Caco-2 (cell line): Measurements from ENCODE around the gene RBM20. TPM values are rescaled to one million over a fixed set of nuclear protein-coding genes. Genes with fewer than 3 reads are reported as not detected.

ENCODE experiments used
- BruUV-seq: library from RNA; stranded (reverse); fragments of 400-500 nt; replicated peaks from 2 replicates; lab custom pipeline; 2021; lab: Mats Ljungman, UMichigan
- CTCF ChIA-PET: fragments of 300-600 bp; sonication (Branson Sonifier 250); formaldehyde crosslinking; loops from one replicate; lab custom pipeline; 2022; ENCODE audit warnings: antibody characterized with exemption; lab: Charles Lee
- POLR2A ChIA-PET: fragments of 300-600 bp; sonication (Branson Sonifier 250); formaldehyde crosslinking; loops from one replicate; lab custom pipeline; 2022; ENCODE audit warnings: antibody characterized with exemption; lab: Charles Lee
- DNase-seq, 2 experiments: peaks; one replicate each; pipeline versions ENCODE4 v3.0.0 to v3.0.0-alpha.2; 2020 to 2022
- H3K27me3 ChIP-seq: replicated peaks from 2 replicates; pipeline ENCODE4 v1.6.0; 2011; ENCODE audit warnings: low read length; ENCODE audit not compliant: control insufficient read depth, insufficient read depth
- H3K36me3 ChIP-seq: 2 replicates; pipeline ENCODE4 v1.5.1; 2011; ENCODE audit warnings: low read length; ENCODE audit not compliant: control insufficient read depth, insufficient read depth
- H3K4me1 ChIP-seq: fragments of 250-450 bp; sonication (Bioruptor Pico); 2 replicates; pipeline ENCODE4 v1.5.1; 2020; ENCODE audit warnings: mild to moderate bottlenecking
- H3K4me3 ChIP-seq: 2 replicates; pipeline ENCODE4 v1.5.1; 2011; ENCODE audit warnings: low read depth, mild to moderate bottlenecking, control low read depth, low read length
- H3K9me3 ChIP-seq: fragments of 250-450 bp; sonication (Bioruptor Pico); 2 replicates; pipeline ENCODE4 v1.5.1; 2020; ENCODE audit warnings: mild to moderate bottlenecking, moderate library complexity
- H3K27ac Mint-ChIP-seq: one replicate; pipeline ENCODE4 v1.8.0; 2022; ENCODE audit warnings: mixed read lengths; ENCODE audit not compliant: unreplicated experiment
- H3K27me3 Mint-ChIP-seq: one replicate; pipeline ENCODE4 v1.8.0; 2022; ENCODE audit warnings: mixed read lengths; ENCODE audit not compliant: insufficient read depth, unreplicated experiment
- H3K36me3 Mint-ChIP-seq: one replicate; pipeline ENCODE4 v1.8.0; 2022; ENCODE audit warnings: mild to moderate bottlenecking, mixed read lengths; ENCODE audit not compliant: insufficient read depth, unreplicated experiment
- H3K4me1 Mint-ChIP-seq: one replicate; pipeline ENCODE4 v1.8.0; 2022; ENCODE audit warnings: low read depth, mixed read lengths; ENCODE audit not compliant: unreplicated experiment
- H3K4me3 Mint-ChIP-seq: one replicate; pipeline ENCODE4 v1.8.0; 2022; ENCODE audit warnings: mild to moderate bottlenecking, moderate library complexity, mixed read lengths; ENCODE audit not compliant: unreplicated experiment
- H3K9me3 Mint-ChIP-seq: one replicate; pipeline ENCODE4 v1.8.0; 2022; ENCODE audit warnings: mixed read lengths; ENCODE audit not compliant: unreplicated experiment
- intact Hi-C: fragments of 100-400 bp; cut with micrococcal nuclease; formaldehyde crosslinking; loops from one replicate; pipeline ENCODE4 v1.10.0; 2022; ENCODE audit not compliant: unreplicated experiment
- total RNA-seq: library from RNA; stranded (reverse); gene quantifications from 2 replicates; pipeline ENCODE4 v1.2.3, GENCODE V29; 2022
- TF ChIP-seq, protein P1 (sequence below), 2 experiments: fragments of 200-600 bp in 1 of 2; IDR thresholded peaks; 1 replicate in 1 of 2; 2 replicates in 1 of 2; pipeline versions ENCODE4 v1.5.1 to v1.8.0; 2011 to 2022; ENCODE audit warnings: antibody characterized with exemption in 1 of 2, control low read depth in 1 of 2, inconsistent platforms in 1 of 2, low read depth in 1 of 2, low read length in 1 of 2, mild to moderate bottlenecking in 1 of 2, moderate library complexity in 1 of 2; ENCODE audit not compliant: insufficient read depth in 1 of 2, severe bottlenecking in 1 of 2, unreplicated experiment in 1 of 2

RBM20 gene
- total RNA-seq, 1 experiment from 2014 or later: 0.36 TPM

DNA sequence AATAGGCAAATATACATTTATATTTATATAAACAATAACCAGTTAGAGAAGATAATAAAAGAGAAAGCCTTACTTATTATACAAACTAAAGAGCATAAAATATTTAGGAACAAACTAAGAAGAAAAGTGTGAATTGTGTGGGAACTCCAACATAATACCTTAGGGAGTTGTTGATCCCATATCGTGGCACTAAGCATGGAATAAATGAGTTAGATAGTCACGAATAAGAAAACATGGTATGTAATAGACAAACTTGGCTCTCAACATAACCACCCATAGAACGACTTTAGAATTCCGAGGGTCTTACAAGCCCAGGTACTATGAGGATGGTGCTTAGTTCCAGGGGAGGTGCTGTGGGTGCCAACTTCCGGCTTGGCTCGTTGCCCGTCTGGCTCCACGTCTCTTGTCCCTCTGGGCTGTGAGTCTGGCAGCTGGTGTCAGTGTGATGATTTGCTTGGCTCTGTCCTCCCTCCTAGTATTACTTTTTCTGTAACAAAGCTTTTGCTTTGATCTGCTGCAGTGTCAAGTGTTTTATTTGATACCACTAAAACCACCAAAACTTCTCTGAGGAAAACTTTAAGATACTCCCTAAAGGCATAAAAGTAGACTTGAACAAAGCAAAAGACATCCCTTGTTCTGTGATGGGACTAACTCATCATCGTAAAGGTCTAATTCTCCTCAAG, 9.5 kb upstream of the RBM20 start:
- no peak overlapping the region for H3K27ac Mint-ChIP-seq

DNA sequence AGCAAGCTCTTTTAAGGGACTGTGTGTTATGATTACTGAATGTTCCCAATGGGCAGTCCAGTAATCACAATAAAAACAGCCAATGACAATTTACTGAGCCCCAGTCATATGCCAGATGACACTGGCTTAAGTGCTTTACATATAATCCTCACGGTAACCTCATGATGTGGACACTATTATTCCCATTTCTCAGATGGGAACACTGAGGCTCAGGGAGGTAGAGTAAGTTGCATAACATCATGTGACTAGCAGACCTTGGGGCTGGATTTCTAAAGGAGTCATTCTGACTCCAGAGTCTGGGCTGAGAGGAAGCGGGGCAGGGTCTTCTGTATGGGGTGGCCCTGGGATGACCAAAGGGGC, 7.6 kb upstream of the RBM20 start:
- Histone ChIP-seq H3K36me3 (no peaks in the 10 kb centered on the region), H3K9me3 (no peaks in the 10 kb centered on the region), H3K27me3 (no peaks in the 10 kb centered on the region; the same call in 1 of the 2 replicates), H3K4me3 (no peak overlapping the region), H3K4me1 (peaks cover 12% of the 10 kb centered on the region)
- no peaks in the 10 kb centered on the region for H3K9me3 Mint-ChIP-seq
- no peaks in the 10 kb centered on the region for H3K36me3 Mint-ChIP-seq
- H3K27ac Mint-ChIP-seq: no peak overlapping the region
- CTCF ChIA-PET: no interaction called here
- intact Hi-C loops: no loop called here
- DNase-seq: no peak
- POLR2A ChIA-PET: no interaction called here
- TF ChIP-seq, protein P1, sequence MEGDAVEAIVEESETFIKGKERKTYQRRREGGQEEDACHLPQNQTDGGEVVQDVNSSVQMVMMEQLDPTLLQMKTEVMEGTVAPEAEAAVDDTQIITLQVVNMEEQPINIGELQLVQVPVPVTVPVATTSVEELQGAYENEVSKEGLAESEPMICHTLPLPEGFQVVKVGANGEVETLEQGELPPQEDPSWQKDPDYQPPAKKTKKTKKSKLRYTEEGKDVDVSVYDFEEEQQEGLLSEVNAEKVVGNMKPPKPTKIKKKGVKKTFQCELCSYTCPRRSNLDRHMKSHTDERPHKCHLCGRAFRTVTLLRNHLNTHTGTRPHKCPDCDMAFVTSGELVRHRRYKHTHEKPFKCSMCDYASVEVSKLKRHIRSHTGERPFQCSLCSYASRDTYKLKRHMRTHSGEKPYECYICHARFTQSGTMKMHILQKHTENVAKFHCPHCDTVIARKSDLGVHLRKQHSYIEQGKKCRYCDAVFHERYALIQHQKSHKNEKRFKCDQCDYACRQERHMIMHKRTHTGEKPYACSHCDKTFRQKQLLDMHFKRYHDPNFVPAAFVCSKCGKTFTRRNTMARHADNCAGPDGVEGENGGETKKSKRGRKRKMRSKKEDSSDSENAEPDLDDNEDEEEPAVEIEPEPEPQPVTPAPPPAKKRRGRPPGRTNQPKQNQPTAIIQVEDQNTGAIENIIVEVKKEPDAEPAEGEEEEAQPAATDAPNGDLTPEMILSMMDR (IDR thresholded peaks at IDR 0.05; ENCODE audit: insufficient read depth in 1 of 2, low read depth in 1 of 2, low read length in 1 of 2, severe bottlenecking in 1 of 2, unreplicated experiment in 1 of 2): no peak
- peaks cover 10% of the 10 kb centered on the region for H3K4me1 Mint-ChIP-seq
- no TSS peak for BruUV-seq
- peaks cover 3% of the 10 kb centered on the region for H3K27me3 Mint-ChIP-seq
- no peak overlapping the region for H3K4me3 Mint-ChIP-seq

More for the DNA sequence above, 9.5 kb upstream of the RBM20 start:
- no peak overlapping the region for H3K4me3 ChIP-seq
- H3K27me3 Mint-ChIP-seq: no peaks in the 10 kb centered on the region
- H3K9me3 ChIP-seq: no peaks in the 10 kb centered on the region
- H3K36me3 Mint-ChIP-seq: no peaks in the 10 kb centered on the region
- CTCF ChIA-PET: no interaction called here
- no peaks in the 10 kb centered on the region; the same call in 1 of the 2 replicates for H3K27me3 ChIP-seq
- H3K4me1 Mint-ChIP-seq: peaks cover 7% of the 10 kb centered on the region
- DNase-seq: no peak
- TF ChIP-seq, protein P1 (IDR thresholded peaks at IDR 0.05; ENCODE audit: insufficient read depth in 1 of 2, low read depth in 1 of 2, low read length in 1 of 2, severe bottlenecking in 1 of 2, unreplicated experiment in 1 of 2): no peak
- H3K36me3 ChIP-seq: no peaks in the 10 kb centered on the region
- no peak overlapping the region for H3K4me3 Mint-ChIP-seq
- intact Hi-C loops: no loop called here
- BruUV-seq: no TSS peak
- POLR2A ChIA-PET: no interaction called here
- H3K4me1 ChIP-seq: 0 out of 2 replicates have a peak, but pooled peaks cover 3% of the 10 kb centered on the region
- H3K9me3 Mint-ChIP-seq: no peaks in the 10 kb centered on the region

DNA sequence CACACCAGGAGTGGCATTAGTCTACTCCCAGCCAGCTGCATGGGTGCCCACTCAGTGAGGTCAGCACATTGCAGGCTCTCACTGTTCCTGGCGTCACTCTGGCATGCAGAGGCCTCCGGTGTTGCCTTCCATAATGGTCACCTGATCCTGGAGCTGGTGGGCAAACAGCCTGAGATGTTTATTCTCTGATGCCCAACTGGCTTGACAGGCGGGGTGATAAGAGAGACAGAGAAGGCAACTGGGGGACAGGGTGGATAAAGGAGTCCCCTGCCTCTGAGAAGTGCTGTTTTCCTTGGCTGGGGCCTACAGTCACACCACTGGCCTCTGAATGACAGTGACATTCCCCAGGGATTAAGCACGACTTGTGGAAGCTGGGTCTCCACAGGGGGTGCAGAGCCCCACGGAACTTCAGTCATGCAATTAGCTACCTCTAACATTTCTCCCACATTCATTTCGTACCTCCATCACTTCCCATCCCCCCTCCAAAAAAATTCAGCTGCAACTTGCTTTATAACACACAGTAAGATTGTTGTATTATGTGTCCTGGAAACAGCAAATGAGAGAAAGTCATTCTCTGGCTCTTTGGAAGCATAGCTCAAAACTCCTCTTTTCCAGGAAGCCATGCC, 7.1 kb upstream of the RBM20 start:
- Mint-ChIP-seq H3K36me3 (no peaks in the 10 kb centered on the region), H3K27me3 (peaks cover 4% of the 10 kb centered on the region), H3K4me1 (peaks cover 10% of the 10 kb centered on the region), H3K27ac (no peak overlapping the region), H3K4me3 (no peak overlapping the region), H3K9me3 (no peaks in the 10 kb centered on the region)
- CTCF ChIA-PET: no interaction called here
- no peaks in the 10 kb centered on the region for H3K9me3 ChIP-seq
- no peak overlapping the region for H3K4me3 ChIP-seq
- no peaks in the 10 kb centered on the region for H3K36me3 ChIP-seq
- peaks cover 12% of the 10 kb centered on the region for H3K4me1 ChIP-seq
- intact Hi-C loops: no loop called here
- no TSS peak for BruUV-seq
- H3K27me3 ChIP-seq: no peaks in the 10 kb centered on the region; the same call in 1 of the 2 replicates
- DNase-seq: no peak
- TF ChIP-seq, protein P1 (IDR thresholded peaks at IDR 0.05; ENCODE audit: insufficient read depth in 1 of 2, low read depth in 1 of 2, low read length in 1 of 2, severe bottlenecking in 1 of 2, unreplicated experiment in 1 of 2): no peak
- POLR2A ChIA-PET: no interaction called here
